ENCODE measurements around the gene NKX3-2.

Gene NKX3-2

GRCh38 chr4:13515268-13515667, 29.0 kb downstream of the NKX3-2 start:
- H3K27ac ChIP-seq, result no peak overlapping the region
- TF ChIP-seq CTCF (conservative IDR thresholded peaks at IDR 0.05), result no peak

- TF ChIP-seq CTCF (conservative IDR thresholded peaks at IDR 0.05), result no peak
- H3K27ac ChIP-seq, result no peak overlapping the region
Measured at GRCh38 chr4:13514722-13515121, 29.6 kb downstream of the NKX3-2 start.

- H3K27ac ChIP-seq, result no peak overlapping the region
- TF ChIP-seq CTCF (conservative IDR thresholded peaks at IDR 0.05), result no peak
Measured at GRCh38 chr4:13511101-13511500, 33.2 kb downstream of the NKX3-2 start.

GRCh38 chr4:13509442-13509841, 34.9 kb downstream of the NKX3-2 start:
- no peak for TF ChIP-seq CTCF (conservative IDR thresholded peaks at IDR 0.05)
- no peak overlapping the region for H3K27ac ChIP-seq

GRCh38 chr4:13504374-13504773, 39.9 kb downstream of the NKX3-2 start:
- no peak overlapping the region for H3K27ac ChIP-seq
- no peak for TF ChIP-seq CTCF (conservative IDR thresholded peaks at IDR 0.05)

- H3K27ac ChIP-seq, result no peak overlapping the region
- no peak for TF ChIP-seq CTCF (conservative IDR thresholded peaks at IDR 0.05)
Measured at GRCh38 chr4:13498469-13498868, 45.8 kb downstream of the NKX3-2 start.

GRCh38 chr4:13496605-13497004, 47.7 kb downstream of the NKX3-2 start:
- H3K27ac ChIP-seq, result no peak overlapping the region
- TF ChIP-seq CTCF (conservative IDR thresholded peaks at IDR 0.05), result no peak

- TF ChIP-seq CTCF (conservative IDR thresholded peaks at IDR 0.05), result no peak
- H3K27ac ChIP-seq, result no peak overlapping the region
Measured at GRCh38 chr4:13495753-13496152, 48.6 kb downstream of the NKX3-2 start.

All from VCaP (cell line).